GM23248 (cell line): Measurements from ENCODE around the gene EZH2.

ENCODE experiments used
- EZH2 ChIP-seq: fragments of 200-600 bp; sonication (generic); IDR thresholded peaks from 2 replicates; pipeline ENCODE4 v1.6.1; 2018; ENCODE audit warnings: antibody characterized with exemption, mild to moderate bottlenecking; ENCODE audit not compliant: insufficient read depth, poor library complexity, severe bottlenecking
- EZH2phosphoT487 ChIP-seq: fragments of 200-600 bp; sonication (generic); IDR thresholded peaks from 2 replicates; pipeline ENCODE4 v1.6.1; 2018; ENCODE audit warnings: antibody characterized with exemption, moderate library complexity, mild to moderate bottlenecking, low read depth; ENCODE audit not compliant: insufficient read depth

- no peak for TF ChIP-seq EZH2
- no peak for TF ChIP-seq EZH2phosphoT487
Observed at GRCh38 chr7:148804343-148805235, 79.5 kb downstream of the EZH2 start.
